GM12872 (cell line): ENCODE data around the gene SGO2.

Experiments
- TF ChIP-seq, protein P1 (sequence below): IDR thresholded peaks from 3 replicates; pipeline ENCODE4 v1.5.1; 2011; ENCODE audit warnings: low read depth, mild to moderate bottlenecking, low read length, moderate library complexity; ENCODE audit not compliant: insufficient read depth

SGO2 gene

DNA sequence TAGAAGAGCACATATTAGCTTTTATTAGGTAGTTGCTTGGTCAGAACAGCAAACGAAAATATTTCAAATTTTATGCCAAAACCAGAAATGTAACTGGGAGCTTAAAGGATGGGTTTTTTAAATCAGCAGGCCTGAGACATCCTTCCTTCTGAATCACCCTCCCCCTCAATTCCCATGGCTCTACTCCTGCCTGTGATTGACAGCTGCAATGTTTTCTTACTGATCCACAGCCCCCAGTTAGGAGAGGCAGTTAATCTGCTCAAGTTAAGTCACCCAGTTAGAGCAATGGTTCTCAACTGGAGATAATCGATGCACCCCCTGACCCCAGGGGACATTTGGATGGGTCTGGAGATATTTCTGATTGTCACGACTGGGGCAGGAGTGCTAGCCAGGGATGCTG, 41.1 kb upstream of the SGO2 start:
- TF ChIP-seq, protein P1, sequence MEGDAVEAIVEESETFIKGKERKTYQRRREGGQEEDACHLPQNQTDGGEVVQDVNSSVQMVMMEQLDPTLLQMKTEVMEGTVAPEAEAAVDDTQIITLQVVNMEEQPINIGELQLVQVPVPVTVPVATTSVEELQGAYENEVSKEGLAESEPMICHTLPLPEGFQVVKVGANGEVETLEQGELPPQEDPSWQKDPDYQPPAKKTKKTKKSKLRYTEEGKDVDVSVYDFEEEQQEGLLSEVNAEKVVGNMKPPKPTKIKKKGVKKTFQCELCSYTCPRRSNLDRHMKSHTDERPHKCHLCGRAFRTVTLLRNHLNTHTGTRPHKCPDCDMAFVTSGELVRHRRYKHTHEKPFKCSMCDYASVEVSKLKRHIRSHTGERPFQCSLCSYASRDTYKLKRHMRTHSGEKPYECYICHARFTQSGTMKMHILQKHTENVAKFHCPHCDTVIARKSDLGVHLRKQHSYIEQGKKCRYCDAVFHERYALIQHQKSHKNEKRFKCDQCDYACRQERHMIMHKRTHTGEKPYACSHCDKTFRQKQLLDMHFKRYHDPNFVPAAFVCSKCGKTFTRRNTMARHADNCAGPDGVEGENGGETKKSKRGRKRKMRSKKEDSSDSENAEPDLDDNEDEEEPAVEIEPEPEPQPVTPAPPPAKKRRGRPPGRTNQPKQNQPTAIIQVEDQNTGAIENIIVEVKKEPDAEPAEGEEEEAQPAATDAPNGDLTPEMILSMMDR, result no peak

DNA sequence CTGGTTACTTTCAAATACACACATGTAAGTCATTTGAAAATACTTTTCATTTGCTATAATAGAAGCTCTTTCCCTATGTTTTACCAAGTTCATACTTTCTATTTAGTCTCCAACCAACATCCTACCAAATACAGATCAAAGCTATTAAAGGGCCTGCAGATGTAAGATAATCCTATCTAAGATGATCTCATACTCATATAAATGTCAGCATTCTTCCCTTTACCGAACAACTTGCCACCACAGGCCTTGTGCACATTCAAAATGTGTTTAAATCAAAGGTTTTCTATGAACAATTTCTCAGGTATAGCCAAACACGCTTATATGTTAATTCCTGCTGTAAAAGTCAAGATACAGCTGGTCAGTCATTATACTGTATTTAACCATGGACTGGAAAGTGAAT, 39.5 kb upstream of the SGO2 start:
- TF ChIP-seq, protein P1, result no peak

DNA sequence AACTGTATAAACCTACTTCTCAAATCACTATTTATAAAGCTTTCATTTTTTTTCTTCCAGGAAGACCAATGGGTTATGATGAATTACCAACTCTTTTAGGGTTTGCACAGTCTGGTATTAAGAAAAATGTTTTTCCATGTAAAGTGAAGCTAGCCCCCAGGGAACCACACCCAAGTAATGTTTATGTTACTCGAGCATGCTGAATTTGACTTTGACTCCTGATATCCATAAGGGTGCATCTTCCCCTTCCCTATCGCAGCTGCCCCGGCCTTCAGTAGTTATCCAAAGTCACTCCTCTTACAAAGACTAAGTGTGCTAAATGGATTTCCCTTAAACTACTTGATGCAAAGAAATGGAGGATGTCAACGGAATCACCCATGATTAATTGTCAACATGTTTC, 37.8 kb upstream of the SGO2 start:
- TF ChIP-seq, protein P1, result no peak

DNA sequence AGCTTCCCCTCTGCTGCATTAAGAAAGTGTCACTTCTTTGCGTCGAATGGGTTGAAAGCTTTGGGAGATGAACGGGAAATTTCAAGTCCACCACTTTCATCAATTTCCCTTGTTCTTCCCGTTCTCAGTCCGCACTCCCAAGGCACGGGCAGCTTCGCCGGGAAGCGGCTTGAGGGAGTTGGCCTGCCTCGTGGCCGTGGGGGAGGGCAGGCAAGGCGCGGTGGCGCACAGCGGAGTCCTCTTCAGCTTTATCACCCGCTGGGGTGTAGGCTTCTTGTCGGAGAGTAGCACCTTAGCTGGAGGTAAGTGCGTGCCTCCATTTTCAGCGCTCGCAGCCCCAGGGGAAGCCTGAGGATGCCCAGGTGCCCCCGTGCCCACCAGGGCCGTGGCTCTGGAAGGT, 36.0 kb upstream of the SGO2 start:
- TF ChIP-seq, protein P1, result no peak

DNA sequence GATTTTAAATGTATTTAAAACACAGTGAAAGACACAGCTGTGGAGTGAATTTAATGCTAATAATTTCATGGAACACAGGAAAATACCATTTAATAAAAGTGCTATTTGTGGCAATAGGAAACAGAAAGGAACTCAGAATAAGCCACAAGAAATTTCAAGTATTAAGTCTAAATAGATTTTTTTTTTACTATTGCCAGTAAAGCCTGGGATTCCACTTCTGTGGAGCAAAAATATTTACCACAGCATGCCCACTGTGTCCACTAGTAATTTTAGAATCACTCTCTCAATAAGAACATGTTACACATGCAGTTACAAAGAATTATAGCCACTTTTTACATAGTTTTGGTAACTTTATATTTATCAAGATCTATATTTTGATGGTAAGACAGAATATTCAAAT, 33.4 kb upstream of the SGO2 start:
- TF ChIP-seq, protein P1, result no peak

DNA sequence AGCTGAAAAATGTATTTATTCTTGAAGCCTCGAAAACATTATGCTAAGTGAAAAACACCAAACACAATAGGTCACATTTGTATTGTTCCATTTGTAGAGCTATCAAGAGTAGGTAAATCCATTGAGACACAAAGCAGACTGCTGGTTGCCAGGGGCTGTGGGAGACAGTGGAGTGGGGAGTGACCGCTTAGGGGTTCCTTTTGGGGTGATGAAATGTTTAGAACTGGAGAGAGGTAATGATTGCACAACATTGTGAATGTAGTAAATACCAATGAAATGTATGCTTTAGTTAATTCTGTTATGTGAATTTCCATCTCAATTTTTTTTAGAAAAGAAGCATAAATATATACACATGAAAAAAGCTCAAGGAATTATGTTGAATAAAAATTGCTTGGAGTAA, 32.0 kb upstream of the SGO2 start:
- TF ChIP-seq, protein P1, result no peak

DNA sequence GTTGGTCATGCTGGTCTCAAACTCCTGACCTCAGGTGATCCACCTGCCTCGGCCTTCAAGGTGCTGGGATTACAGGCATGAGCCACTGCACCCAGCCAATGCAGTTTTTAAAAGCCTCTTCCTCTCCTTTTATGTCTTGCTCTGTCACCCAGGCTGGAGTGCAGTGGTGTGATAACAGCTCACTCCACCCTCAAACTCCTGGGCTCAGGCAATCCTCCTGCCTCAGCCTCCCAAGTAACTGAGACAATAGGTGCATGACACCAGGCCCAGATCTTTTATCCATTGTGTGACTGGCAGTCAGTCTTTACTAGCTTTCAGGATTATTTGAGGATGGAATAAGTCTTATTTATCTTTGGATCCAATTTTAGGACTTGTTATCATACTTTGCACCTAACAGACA, 29.3 kb upstream of the SGO2 start:
- TF ChIP-seq, protein P1, result no peak
